Adrenal gland (tissue), 5 donors: ENCODE measurements around the gene COL24A1.

ENCODE experiments used
- CTCF ChIP-seq, 6 experiments: fragments of 450-650 bp in 4 of 6; fragments of 200-600 bp in 2 of 6; sonication (generic) in 1 of 6; IDR thresholded peaks; 1 replicate in 5 of 6; 2 replicates in 1 of 6; pipeline versions ENCODE4 v1.5.1 to v1.8.0; 2016 to 2021; ENCODE audit warnings: antibody characterized with exemption in 6 of 6, mild to moderate bottlenecking in 2 of 6, moderate library complexity in 1 of 6
- POLR2A ChIP-seq, 2 donors: fragments of 450-650 bp; IDR thresholded peaks; one replicate each; pipeline ENCODE4 v1.6.1; 2017; ENCODE audit warnings: antibody characterized with exemption in 2 of 2, mild to moderate bottlenecking in 2 of 2, moderate library complexity in 1 of 2
- donor health status: DM: no; HTN: no; CAD: no.

- TF ChIP-seq CTCF (IDR thresholded peaks at IDR 0.05) (no peak), POLR2A (IDR thresholded peaks at IDR 0.05) (no peak)
Observed at GRCh38 chr1:86195281-86195680, 38.7 kb upstream of the COL24A1 start.
